GM21526 (cell line): ENCODE results near the gene PHF3.

ENCODE experiments used
- ATAC-seq: cut with Tn5 transposase; IDR thresholded peaks from one replicate; pipeline ENCODE4 v1.9.1; 2021; ENCODE audit warnings: moderate library complexity; ENCODE audit not compliant: unreplicated experiment, low FRiP score

PHF3 gene

DNA sequence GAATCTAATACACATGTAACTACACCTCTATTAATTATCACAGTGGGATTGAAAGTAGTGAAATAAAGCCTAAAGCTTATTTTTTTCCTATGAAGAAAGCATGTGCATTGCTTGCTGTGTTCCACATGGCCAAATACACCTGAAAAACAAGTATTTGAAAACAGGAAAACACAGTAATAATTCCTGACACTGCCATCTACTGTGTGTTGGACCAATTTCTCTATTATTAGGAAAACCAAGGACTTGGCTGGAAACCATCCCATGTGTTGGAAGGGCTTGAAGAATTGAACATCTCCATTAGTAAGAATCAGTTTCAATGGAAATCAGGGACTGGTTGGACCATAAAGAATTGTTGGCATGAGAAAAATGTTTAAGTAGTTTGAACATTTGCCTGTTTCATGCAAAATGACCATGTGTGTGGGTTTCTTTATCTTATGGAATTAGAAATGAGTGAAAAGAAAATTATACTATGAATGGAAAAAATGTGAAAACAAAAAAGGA lies 124.1 kb downstream of the PHF3 start:
- no peak for ATAC-seq

DNA sequence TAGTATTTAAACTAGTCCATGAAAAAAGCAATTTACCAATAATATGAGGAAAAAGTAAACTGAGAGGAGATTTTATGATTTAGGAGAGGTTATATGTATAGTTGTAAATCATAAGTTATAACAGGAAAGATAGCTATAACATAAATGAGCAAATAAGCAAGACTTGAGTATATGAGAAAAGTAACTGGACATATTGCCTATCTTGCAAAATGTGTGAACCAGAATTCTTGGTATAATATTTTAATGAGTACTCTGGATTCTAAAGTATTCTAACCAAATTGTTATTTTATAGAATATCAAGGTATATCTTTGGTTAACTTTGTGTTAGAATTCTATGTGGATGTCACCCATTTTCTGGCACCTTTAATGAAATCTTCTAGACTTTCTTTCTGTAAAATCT lies 124.6 kb downstream of the PHF3 start:
- no peak for ATAC-seq

DNA sequence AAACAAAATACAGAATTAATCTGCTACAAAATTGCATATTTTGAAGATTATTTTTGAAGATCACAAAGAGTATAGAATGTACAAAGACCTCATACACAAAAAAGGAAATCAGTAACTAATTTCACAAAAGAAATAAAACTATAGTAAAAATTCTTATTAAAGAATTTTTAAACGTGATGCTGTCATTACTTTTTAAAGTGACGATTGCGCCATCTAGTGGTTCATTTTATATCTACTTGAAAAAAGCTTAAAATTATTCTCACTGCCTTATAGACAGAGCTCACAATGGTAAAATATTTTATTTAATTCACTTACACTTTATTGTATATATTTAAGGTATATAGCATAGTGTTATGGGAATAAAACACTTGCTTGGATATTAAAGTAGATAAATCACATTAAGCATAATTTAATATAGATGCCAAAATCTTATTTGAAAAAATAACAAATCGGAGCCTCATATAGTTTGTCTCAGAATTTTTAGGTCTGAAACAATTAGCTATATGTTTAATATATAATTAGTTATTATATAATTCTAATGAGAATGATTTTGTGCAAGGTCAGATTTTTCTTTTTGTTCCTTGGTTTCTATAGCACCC lies 128.8 kb downstream of the PHF3 start:
- no peak for ATAC-seq
